GM19463 (cell line): ENCODE measurements around the gene LFNG.

ENCODE experiments used
- ATAC-seq: cut with Tn5 transposase; IDR thresholded peaks from one replicate; pipeline ENCODE4 v1.9.1; 2021; ENCODE audit warnings: mild to moderate bottlenecking, moderate library complexity; ENCODE audit not compliant: unreplicated experiment

LFNG gene

DNA sequence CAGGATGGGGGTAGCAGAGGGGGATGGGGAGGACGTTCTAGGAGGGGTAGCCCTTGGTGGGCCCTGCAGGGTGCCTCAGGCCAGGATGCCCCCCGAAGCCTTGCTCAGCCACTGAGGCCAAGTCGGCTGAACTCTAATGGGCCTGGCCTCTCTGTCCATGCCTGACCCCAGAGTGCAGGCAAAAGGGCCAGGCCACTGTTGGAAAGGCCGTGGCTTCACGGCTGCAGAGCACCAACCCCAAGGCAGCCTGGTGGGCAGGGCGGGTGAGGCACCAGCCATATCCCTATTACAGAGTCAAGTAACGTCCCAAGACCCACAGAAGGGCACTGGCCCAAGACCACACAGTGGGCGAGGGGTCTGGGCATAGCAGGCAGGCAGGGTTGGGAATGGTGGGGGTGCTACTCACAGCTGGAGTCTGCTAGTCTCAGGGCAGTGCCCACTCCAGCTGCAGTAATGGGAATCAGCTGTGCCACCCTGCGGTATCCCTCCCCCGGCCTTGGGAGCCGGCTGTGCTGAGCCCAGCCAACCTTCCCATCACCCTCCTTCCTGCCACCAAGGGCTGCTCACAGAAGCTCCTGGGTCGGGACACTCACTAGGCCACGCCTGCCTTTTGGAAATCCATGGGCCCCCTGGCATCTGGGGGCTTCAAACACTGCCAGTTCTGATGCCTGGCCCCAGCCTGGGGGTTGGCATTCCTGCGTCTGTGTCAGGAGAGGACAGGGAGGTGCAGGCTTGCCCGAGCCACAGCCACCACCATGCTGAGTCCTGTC lies 4.0 kb upstream of the LFNG start:
- no peak for ATAC-seq

DNA sequence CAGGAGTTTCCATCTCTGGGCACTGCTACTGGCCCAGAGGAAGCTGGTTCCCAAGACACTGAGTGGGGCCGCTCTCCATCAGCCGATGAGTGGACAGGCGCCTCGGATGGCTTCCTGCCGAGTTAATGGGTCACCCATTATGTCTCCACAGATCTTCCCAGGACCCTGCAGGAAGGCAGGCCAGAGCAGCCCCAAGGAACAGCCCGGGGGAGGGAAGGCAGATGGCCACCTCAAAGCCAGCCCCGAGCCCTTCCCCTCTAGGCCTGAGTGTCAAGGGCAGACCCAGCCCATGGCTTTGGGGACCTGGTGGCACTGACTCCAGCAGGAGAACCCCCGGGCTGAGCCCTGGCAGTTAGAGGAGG lies 3.4 kb upstream of the LFNG start:
- ATAC-seq: no peak

DNA sequence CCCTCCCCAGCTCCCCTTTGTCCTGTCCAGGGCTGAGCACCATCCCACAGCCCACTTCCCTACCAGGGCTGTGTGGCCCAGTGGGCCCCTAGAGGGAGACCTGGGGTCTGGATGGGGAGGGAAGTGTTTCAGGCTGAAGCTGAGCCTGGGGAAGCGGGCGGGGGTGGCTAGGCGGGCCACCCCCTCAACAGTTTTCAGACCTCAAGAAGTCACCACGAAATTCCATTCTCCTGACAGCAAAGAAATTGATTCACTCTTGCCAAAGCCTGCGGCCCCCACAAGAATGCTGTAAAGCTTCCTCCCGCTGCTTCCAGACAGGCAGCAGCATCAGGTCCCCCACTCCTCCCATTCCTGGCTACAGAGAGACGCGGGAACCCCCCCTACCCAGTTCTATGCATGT lies 2.5 kb upstream of the LFNG start:
- no peak for ATAC-seq

DNA sequence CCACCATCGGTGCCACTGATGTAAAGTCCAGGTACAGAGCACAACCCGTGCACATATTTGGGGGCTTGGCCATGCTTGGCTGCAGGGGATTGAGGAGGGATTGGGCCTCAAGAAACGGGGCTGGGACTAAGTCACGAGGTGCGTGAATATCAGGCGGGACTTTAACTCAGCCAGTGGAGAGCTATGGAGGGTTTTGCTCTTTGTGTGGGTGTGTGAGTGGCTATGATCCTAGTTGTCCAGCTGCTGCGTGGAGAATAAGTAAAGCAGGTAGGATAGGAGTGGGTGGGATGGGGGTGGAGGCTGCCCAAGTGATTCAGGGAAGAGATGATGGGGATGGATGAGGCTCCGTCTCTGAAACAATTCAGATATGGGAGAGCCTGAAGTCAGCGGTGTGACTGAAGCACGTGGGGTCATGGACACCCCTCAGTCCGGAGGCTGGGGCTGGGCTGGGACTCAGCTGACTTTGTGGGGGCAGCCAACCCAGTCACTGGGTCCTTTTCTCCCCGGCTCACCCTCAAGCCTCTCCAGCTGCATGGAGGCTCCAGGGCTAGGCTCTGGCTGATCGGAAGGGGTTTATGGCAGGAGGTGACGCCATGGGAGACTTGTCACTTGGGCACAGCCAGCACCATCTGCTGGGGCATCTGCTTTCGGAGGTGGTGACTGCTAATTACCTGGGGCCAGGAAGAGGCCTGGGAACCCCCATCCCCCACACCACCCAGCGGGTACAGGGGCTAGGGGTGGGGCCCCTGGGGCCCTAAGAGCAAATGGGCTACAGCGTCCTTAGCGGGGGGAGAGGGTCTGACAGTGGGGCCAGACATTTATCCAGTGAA lies 1.7 kb upstream of the LFNG start:
- no peak for ATAC-seq

DNA sequence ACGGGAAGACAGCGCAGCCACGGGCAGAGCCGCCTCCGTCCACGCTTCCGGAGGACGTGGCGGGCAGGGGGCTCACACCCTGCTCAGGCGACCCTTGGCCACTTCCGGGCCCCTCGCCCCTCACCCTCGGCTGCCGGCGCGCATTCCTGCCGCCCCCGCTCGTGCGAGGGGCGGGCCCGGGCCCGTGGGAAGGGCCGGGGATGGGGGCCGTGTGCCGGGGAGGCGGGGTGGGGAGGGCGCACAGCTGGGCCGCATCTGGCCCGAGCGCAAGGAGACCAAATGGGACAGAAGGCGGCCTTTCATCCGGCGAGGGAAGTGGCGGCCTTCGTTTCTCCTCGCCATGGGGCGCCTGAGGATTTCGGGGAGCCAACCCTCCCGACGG lies 846 bp upstream of the LFNG start:
- no peak for ATAC-seq

DNA sequence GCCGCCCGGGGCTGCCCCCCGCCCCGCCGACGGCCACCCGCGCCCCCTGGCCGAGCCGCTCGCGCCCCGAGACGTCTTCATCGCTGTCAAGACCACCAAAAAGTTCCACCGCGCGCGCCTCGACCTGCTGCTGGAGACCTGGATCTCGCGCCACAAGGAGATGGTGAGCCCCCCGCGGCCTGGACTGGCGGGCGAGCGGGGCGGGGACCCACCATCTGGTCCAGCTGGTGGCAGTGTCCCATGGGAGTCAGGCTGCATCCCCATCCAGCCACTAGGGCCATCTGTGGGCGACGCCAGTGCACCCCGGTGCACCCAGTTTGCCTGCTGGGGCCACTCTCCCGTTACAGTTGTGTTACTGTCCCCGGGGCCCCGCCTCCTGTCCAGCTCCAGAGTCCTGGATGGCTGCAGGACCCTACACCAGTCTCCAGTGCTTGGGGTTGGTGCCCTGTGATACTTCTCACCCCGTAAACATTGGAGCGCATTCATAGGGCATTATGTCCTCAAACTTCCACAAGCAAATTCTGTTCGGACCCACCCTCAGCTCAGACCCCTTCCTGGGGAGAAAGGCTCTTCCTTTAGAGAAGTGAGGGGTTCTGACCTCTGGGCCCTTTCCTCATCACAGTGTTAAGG lies 672 bp downstream of the LFNG start:
- no peak for ATAC-seq

DNA sequence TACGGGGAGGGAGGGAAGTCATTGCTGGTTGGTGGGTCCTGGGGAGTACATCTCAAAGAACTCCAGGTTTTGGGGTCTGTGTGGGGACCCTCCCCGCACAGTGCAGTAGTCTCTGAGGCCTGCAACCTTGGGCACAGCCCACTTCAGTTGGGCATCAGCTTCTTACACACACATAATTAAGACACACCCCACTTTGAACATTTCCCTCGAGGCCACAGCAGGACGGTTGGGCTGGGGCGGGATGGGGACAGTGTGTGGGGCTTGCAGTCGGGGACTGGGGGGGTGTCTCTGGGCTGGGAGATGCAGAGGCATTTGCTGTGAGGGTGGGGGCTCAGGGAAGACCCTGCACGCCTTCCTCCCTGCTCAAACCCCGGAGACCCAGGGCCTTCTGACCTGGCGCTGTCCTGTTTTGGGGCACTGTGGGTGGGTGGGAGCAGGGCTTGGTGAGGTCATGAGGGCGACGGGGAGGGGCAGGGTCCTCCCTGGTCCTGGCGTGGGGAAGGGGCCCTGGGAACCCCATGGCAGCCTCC lies 1.3 kb downstream of the LFNG start:
- no peak for ATAC-seq

DNA sequence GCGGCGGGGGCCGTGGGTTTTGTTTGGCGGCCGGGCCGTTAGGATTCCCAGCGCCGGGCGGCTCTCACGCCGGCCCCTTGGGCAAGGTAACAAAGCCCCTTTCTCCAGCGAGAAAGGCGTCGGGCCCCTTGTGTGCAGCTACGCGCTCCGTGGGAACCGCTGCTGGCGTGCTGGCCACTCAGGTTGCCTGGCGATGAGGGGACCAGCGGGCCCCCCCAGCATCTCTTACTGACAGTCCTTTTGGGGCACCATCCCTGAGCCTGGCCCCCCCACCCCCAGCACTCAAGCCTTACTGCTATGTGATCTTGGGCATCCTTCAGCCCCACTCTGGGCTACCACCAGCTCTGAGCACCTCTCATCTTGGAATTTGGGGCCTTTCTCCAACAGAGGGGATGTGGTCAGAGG lies 1.8 kb downstream of the LFNG start:
- ATAC-seq: no peak

DNA sequence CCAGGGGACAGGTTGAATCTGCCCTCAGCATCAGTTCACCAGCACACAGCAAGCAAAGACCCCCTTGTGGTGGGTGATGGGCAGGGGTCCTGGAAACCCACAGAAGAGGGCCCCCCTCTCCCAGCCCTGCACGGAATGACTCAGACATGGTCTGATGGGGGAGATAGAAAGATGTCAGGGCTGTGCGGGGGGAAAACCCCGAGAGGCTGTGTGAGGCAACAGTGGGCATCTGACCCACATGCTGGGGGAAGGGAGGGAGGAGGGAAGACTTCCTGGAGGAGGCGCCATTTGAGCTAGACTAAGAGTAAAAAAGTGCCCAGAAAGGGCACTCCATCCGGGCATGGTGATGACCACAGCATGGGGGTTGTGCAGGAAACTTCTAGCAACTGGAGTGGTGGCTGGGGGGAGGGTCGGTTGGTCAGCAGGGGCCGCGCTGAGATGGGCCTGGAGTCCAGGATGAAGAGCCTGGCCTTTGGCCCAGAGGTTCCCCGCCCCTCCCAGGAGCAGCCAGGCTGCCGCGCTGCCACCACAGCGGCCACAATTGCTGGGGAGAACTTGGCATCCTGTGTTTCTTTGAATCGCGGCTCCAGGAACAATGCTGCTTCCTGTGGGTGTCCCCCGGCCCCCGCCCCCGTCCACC lies 2.5 kb downstream of the LFNG start:
- ATAC-seq: peak; percentile 25

DNA sequence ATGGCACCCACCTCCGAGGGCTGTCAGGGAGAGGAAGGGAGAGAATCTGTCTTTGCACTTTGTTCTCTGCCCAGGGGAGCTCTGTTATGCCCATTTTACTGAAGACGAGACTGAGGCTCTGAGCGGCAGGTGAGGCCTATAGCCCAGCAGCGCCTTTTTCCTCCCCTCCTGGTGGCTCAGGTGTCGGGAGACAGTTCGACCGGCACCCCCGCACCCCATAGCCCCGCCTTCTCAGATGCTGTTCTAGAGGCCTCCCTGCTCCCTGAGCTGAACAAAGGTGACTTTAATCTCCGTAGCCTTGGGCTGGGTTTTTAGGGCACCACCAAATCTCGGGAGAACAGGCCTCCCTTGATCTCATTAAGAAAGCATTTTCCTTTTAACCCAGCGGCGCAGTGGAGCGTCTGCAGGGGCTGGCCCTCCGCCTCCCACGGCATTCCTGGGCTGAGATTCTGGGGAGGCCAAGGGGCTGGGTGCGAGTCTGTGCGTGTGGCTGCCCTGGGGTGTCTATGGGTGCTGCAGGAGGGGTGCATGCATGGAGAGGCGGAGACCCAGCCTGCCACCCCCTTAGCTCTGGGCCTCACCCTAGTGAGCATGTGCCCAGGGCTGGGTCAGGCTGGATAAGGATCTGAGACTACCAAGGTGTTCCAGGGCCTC lies 3.3 kb downstream of the LFNG start:
- no peak for ATAC-seq

DNA sequence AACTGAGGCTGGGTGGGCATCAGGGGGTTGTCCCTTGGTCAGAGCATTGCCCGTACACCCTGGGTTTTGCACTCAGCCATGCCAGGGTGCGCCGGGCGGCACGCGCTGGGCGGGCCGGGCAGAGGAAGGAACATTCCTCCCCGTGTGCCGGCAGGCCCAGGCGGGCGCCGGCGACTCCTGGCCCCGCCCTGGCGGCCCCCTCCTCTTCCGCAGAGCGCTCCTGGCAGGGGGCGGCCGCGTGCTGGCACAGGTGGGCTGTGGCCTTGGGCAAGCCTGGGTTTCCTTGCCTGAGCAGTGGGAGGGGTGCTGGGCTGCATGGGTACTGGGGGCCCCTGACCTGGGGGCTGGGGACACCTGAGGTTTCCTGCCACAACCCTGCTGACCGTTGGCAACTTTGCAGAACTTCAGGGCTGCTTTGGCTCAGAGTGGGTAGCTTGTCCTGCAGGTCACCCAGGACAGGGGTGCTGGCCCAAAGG lies 3.9 kb downstream of the LFNG start:
- ATAC-seq: no peak

DNA sequence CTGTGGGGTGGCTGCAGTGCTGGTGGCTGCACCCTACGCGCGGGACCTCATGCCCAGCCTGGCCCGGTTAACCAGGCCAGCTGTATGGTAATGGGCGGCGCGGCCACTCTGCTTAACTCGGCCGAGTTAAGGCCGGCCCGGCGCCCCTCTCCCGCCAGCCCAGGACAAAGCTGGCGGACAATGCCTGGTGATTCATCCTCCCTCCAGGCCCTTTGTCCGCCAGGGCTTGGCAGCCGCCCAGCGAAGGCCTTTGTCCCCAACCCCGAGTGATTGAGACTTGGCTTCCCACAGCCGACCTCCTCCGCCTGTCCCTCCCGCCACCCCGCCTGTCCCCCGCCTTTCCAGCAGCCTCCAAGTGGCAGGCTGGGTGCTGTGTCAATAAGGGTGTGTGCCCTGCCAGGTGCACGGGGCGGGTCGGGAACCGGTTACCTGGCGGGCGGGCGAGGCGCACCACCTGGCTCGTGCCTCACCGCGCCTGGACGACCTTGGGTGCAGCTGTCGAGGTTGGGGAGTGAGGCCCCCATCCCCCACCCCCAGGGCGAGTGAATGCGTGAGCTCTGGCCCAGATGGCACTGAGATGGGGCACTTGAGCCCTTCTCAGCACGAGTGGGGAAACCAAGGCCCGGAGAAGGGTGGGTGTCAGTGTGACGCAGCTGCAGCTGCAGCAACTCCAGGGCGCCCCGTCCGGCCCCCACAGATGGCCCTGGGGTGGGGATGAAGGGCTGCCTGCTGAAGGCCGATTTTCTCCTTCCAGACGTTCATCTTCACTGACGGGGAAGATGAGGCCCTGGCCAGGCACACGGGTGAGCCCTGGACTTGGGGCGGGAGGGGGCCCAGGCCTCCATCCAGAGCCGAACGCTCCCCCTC lies 4.6 kb downstream of the LFNG start:
- ATAC-seq: no peak

DNA sequence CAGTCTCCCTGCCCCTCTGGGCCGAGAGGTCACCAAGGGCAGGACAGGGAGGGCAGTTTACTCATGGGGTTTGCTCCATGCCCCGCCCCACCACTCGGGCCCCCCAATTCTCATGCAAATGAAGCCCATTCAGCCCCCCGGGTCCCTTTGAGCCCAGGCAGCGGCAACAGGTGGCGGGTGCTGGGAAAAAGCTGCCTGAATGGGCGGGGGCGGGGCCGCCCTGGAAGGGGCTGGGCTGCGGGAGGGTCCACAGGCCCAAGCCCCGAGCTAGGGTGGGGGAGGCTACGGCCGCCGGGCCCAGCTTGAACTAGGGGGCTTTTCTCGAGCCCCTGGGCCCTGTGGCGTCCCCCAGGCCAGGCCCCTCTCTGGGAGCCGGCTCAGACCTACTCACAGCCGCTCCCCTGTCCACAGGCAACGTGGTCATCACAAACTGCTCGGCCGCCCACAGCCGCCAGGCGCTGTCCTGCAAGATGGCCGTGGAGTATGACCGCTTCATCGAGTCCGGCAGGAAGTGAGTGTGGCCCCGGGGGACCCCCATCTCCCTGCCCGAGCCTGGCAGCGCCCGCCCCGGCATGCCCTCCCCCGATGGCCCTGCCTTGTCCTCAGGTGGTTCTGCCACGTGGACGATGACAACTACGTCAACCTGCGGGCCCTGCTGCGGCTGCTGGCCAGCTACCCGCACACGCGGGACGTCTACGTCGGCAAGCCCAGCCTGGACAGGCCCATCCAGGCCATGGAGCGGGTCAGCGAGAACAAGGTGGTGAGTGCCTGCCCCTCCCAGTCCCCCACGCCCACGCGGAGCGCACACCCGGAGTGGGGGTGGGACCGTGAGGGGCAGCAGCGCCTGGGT lies 5.5 kb downstream of the LFNG start:
- ATAC-seq: no peak

DNA sequence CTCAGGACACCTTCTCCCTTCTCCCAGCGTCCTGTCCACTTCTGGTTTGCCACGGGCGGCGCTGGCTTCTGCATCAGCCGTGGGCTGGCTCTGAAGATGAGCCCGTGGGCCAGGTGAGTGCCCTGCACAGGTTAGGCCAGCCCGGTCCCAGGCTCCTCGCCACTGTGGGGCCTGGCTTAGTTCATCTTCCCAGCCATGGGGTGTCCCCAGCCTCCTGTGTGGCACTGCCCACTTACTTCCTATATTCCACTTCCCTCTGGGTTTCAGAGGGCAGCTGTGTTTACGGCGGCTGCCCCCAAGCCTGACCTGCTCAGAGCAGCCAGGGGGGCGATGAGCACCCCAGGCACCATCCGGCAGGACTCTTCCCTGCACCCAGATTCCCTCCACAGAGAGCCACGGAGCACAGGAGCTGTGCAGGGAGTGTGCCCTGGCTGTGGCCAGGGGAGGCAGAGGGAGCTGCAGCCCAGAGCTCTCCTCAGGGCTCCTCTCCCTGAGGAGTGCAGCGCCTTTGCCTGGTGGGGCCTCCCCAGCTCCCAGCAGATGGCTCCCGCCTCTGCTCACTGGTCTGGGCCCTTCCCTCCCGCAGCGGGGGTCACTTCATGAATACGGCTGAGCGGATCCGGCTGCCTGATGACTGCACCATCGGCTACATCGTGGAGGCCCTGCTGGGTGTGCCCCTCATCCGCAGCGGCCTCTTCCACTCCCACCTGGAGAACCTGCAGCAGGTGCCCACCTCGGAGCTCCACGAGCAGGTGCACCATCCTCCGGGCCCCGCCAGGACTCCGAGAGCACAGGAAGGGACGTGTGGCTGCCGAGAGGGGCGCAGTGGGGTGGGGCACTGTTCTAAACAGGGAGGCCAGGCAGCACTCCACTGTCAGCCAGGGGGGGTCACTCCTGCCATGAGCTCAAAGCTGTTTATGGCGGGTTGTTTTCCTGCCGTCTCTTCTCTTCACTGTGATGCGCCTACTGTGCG lies 6.4 kb downstream of the LFNG start:
- ATAC-seq: no peak

DNA sequence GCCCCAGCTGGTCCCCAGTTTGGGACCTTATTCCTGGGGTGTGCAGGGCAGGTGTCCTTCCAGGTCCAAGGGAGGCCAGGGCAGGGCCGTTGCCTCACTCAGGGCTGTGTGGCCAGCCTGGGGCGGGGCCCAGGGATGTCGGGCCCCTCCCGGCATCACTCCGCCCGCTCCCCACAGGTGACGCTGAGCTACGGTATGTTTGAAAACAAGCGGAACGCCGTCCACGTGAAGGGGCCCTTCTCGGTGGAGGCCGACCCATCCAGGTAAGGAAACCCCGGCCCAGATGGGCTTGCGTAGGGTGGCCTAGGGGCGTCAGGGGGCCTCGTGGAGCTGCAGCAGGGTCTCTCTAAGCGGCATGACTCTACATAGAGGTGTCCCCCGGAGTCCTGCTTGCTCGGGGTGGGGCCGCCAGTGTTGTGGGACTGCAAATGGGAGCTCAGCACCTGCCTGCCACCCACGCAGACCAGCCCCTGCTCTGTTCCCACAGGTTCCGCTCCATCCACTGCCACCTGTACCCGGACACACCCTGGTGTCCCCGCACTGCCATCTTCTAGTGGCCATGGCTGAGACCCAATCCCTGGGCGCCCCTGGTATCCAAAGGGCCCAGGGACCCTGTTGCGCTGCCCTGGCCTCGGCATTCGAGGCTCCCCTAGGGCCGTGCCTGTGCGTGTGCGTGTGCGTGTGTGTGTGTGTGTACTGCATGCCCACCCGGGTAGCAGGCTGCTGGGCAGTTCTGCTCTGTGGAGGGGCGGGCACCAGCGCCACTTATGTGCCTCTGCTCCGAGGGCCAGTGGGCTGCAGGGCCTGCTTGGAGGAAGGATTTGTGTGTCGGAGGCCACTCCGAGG lies 7.3 kb downstream of the LFNG start:
- ATAC-seq: no peak
